GM18517 (cell line): ENCODE measurements around the gene PACS2.
"Not testable (repeated sequence)": the region's sequence is repeated elsewhere in the genome, so short reads cannot be mapped to it uniquely, and the experiment has no call there.

ENCODE experiments used
- ATAC-seq: cut with Tn5 transposase; IDR thresholded peaks from one replicate; pipeline ENCODE4 v1.9.1; 2021; ENCODE audit warnings: mild to moderate bottlenecking, moderate library complexity; ENCODE audit not compliant: unreplicated experiment

The PACS2 gene

GRCh38 chr14:105314287-105315200 lies at the start of gene PACS2:
Gene PACS2 (plus strand): TSS chr14:105314748. CDS start chr14:105314919, 171 bp downstream.
- peak; percentile 43 for ATAC-seq

DNA sequence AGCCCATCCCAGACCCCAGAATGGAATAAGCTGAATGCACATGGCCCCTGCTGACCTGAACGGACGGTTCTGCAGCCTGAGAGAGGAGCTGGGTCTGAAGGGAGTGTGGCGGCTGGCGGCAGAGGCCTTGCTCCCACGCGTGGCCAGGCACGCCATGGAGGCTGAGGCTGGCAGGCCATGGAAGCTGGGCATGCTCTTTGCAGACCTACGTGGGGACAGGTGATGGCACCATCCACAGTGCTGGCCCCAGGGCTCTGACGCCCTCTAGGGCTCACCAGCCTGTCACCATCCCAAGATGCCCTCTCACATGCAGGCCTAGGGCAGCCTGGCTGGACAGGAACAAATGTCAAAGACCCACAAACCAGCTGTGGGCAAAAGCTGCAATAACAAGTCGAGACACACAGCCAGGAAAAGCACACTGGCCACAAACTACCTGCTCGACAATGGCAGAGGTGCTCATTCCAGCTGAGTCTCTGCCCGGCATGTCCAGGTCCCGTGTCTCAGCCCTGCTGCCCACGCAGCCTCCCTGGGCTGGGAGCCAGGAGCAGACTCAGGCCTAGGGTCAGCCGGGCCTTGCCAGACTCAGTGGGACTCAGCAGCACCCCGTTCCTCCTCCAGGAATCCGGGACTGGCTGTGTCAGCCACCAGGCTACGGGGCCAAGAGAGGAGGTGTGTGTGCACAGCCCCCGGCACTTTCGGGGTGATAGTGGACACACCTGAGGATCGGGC lies 46.6 kb upstream of the PACS2 start:
- ATAC-seq, result no peak

- ATAC-seq, result no peak
Measured at GRCh38 chr14:105268736-105269354, 45.7 kb upstream of the PACS2 start.

DNA sequence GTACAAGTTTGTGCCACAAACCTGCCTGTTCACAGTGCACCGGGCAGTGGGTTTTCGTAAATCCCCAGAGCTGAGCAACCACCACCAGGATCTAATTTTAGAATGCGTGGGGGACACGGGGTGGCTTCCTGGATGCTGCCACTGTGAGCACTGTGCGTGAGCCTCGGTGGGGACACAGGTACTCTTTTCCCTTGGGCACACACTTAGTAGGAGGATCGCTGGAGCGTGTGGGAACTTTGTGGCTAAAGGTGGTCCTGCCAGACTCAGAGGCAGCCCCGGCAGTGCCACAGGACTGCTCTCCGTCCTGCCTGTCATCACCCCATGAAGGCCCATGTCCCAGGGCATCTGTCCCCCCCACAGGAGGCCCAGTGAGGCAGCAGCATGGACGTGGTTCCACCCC lies 45.1 kb upstream of the PACS2 start:
- ATAC-seq, result no peak

DNA sequence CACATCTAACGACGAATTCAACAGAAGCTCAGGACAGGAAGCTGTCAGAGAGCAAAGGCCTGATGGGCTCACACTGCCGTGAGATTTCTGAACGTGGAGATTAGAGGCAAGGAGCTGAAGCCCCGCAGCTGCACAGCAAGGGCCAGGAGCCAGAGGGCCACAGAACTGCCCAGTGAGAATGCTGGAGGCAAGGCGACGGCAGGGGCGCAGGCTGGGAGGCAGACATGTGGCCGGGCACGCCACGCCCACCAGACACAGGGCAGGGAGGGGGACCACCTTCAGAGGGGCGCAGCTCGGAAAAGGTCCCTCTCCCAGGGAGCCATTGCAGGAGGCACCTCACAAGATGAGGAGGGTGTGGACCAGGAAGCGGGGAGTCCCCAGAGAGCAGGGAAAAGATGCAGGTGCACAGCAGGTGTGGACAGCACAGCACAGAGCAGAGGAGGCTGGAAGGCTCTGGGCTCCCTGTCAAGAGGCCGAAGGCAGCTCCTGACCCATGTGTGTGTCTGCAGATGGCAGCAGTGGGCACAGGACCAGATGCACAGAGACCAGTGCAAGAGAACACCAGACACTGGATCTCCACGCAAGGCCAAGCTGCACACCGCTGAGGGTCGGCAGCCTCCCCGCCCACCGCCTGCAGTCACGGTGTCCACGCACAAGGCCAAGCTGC lies 43.2 kb upstream of the PACS2 start:
- no peak for ATAC-seq

DNA sequence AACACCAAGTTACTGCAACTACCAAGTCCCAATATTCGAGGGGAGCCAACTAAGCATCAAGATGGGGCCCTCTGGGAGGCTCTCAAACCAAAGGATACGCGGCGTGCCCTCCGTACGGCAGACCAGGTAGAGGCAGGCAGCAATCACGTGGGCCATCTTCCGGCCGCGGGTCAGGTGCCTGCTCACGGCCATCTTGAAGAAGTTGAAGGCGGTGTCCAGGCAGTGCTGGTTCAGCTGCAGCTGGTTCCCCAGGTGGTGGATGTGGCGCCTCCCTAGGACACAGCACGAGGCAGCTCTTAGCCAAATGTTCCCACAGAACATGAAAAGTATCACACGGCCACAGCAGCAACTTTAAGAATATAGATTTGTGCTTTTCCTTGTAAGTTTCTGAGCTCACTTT lies 41.9 kb upstream of the PACS2 start:
- no peak for ATAC-seq

GRCh38 chr14:105273062-105273461 lies 41.5 kb upstream of the PACS2 start:
- ATAC-seq, result no peak

GRCh38 chr14:105274637-105275036 lies 39.9 kb upstream of the PACS2 start:
- no peak for ATAC-seq

GRCh38 chr14:105275267-105275946 lies 39.1 kb upstream of the PACS2 start:
- no peak for ATAC-seq

DNA sequence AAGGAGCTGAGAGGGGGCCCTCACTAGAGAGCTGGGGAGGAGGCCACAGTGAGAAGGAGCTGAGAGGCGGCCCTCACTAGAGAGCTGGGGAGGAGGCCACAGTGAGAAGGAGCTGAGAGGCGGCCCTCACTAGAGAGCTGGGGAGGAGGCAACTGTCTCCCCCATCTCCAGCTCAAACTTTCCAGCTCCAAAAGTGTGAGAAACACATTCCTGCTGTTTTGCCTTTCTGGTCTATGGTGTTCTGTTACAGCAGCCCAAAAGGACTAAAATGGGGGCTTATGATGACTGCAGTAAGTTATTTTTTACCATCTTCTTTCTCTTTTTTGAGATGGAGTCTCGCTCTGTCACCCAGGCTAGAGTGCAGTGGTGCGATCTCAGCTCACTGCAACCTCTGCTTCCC lies 37.1 kb upstream of the PACS2 start:
- ATAC-seq, result not testable (repeated sequence)

- ATAC-seq, result no peak
Measured at GRCh38 chr14:105279642-105280361, 34.7 kb upstream of the PACS2 start.

GRCh38 chr14:105280525-105280924 lies 34.0 kb upstream of the PACS2 start:
- ATAC-seq, result no peak

GRCh38 chr14:105281371-105282097 lies 33.0 kb upstream of the PACS2 start:
- ATAC-seq, result no peak

- ATAC-seq, result no peak
Measured at GRCh38 chr14:105282098-105282725, 32.3 kb upstream of the PACS2 start.

DNA sequence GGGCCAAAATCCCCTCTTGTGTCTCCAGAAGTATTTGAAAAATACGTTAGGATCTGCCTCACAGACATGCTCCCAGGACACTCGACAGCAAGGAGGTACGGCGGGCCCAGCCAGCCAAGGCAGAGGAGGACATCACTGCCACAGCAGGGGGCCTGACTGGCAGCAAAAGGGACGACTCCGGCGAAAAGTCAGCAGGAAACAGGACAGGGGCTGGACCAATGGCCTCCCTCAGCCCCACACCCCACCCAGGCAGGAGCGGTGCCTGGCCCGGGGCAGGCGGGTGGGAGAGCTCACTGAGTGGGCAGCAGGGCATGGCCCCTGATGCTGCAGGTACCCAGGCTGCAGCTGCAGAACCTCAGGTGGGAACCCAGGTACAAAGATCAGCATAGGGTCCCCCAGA lies 31.5 kb upstream of the PACS2 start:
- ATAC-seq, result no peak

- no peak for ATAC-seq
Measured at GRCh38 chr14:105283899-105284298, 30.6 kb upstream of the PACS2 start.

- no peak for ATAC-seq
Measured at GRCh38 chr14:105285174-105285573, 29.4 kb upstream of the PACS2 start.

GRCh38 chr14:105286759-105287144 lies 27.8 kb upstream of the PACS2 start:
- no peak for ATAC-seq
